Nephron progenitor cell (in vitro differentiated cells): ENCODE measurements around the gene VCP.
A peak's percentile ranks its signal among the peaks of the same experiment; 100 is the strongest.

Experiments used
- DNase-seq: peaks from one replicate; pipeline ENCODE4 v3.0.0; 2021
- H3K27ac Mint-ChIP-seq: 2 replicates; pipeline ENCODE4 v1.8.0; 2021; ENCODE audit warnings: mild to moderate bottlenecking, moderate library complexity, mixed read lengths
- H3K27me3 Mint-ChIP-seq: 2 replicates; pipeline ENCODE4 v1.8.0; 2021; ENCODE audit warnings: mild to moderate bottlenecking, low read depth, mixed read lengths; ENCODE audit not compliant: poor library complexity
- H3K36me3 Mint-ChIP-seq: 2 replicates; pipeline ENCODE4 v1.8.0; 2021; ENCODE audit warnings: low read depth, mixed read lengths
- H3K4me1 Mint-ChIP-seq: 2 replicates; pipeline ENCODE4 v1.8.0; 2021; ENCODE audit warnings: mixed read lengths
- H3K4me3 Mint-ChIP-seq: 2 replicates; pipeline ENCODE4 v1.8.0; 2021; ENCODE audit warnings: mild to moderate bottlenecking, moderate library complexity, mixed read lengths
- H3K9me3 Mint-ChIP-seq: 2 replicates; pipeline ENCODE4 v1.8.0; 2021; ENCODE audit warnings: mild to moderate bottlenecking, moderate library complexity, mixed read lengths
- CTCF ChIP-seq: fragments of 200-600 bp; sonication (generic); IDR thresholded peaks from 2 replicates; pipeline ENCODE4 v1.5.0; 2021; ENCODE audit warnings: antibody characterized with exemption

The VCP gene

GRCh38 chr9:35096035-35096849, 23.8 kb upstream of the VCP start, which contains the start of gene PIGO:
PIGO (minus strand) TSS chr9:35096591; CDS start chr9:35095565, 1,026 bp downstream.
- peak; percentile 89 for DNase-seq
- peak; percentile 79 for TF ChIP-seq CTCF
- peak within 1 kb of the TSS; percentile 86 for H3K4me3 Mint-ChIP-seq
- no peaks in the 10 kb centered on the region for H3K27me3 Mint-ChIP-seq
- H3K4me1 Mint-ChIP-seq, result peaks cover 22% of the 10 kb centered on the region
- peaks cover 31% of the 10 kb centered on the region for H3K36me3 Mint-ChIP-seq
- no peaks in the 10 kb centered on the region for H3K9me3 Mint-ChIP-seq
- H3K27ac Mint-ChIP-seq, result peak within 1 kb of the TSS; percentile 92

GRCh38 chr9:35091536-35091935, 19.1 kb upstream of the VCP start:
- H3K36me3 Mint-ChIP-seq, result peaks cover 22% of the 10 kb centered on the region
- no peaks in the 10 kb centered on the region for H3K27me3 Mint-ChIP-seq
- no peak for TF ChIP-seq CTCF
- H3K9me3 Mint-ChIP-seq, result no peaks in the 10 kb centered on the region
- DNase-seq, result no peak
- H3K27ac Mint-ChIP-seq, result no peak overlapping the region
- H3K4me3 Mint-ChIP-seq, result no peak overlapping the region
- H3K4me1 Mint-ChIP-seq, result peaks cover 12% of the 10 kb centered on the region

GRCh38 chr9:35089434-35089833, 17.0 kb upstream of the VCP start:
- DNase-seq, result no peak
- no peak overlapping the region for H3K4me3 Mint-ChIP-seq
- TF ChIP-seq CTCF, result no peak
- no peaks in the 10 kb centered on the region for H3K27me3 Mint-ChIP-seq
- H3K27ac Mint-ChIP-seq, result peak overlapping the region; percentile 92
- peaks cover 33% of the 10 kb centered on the region for H3K36me3 Mint-ChIP-seq
- no peaks in the 10 kb centered on the region for H3K9me3 Mint-ChIP-seq
- H3K4me1 Mint-ChIP-seq, result no peaks in the 10 kb centered on the region

GRCh38 chr9:35085078-35085477, 12.7 kb upstream of the VCP start:
- no peak for TF ChIP-seq CTCF
- Mint-ChIP-seq H3K9me3 (no peaks in the 10 kb centered on the region), H3K27ac (no peak overlapping the region), H3K36me3 (peaks cover 22% of the 10 kb centered on the region), H3K27me3 (no peaks in the 10 kb centered on the region), H3K4me3 (no peak overlapping the region), H3K4me1 (peaks cover 4% of the 10 kb centered on the region)
- no peak for DNase-seq

- no peak for TF ChIP-seq CTCF
- Mint-ChIP-seq H3K4me3 (peak within 1 kb of the TSS; percentile 89), H3K27ac (peak within 1 kb of the TSS; percentile 94), H3K27me3 (no peaks in the 10 kb centered on the region), H3K36me3 (peaks cover 16% of the 10 kb centered on the region), H3K4me1 (peaks cover 30% of the 10 kb centered on the region), H3K9me3 (no peaks in the 10 kb centered on the region)
- DNase-seq, result peak; percentile 86
Measured at GRCh38 chr9:35079426-35080341, 7.3 kb upstream of the VCP start, which contains the start of gene FANCG. FANCG (minus strand) TSS chr9:35079942; CDS start chr9:35079524, 418 bp downstream.
